ENCODE data around the gene EXOC4. TPM values are rescaled to one million over a fixed set of nuclear protein-coding genes. Genes with fewer than 3 reads are reported as not detected.

Gene EXOC4
- total RNA-seq, 1 donor from 2014 or later, result 103 TPM

GRCh38 chr7:133401225-133401624, 148.3 kb downstream of the EXOC4 start:
- CTCF ChIA-PET, result no interaction called here
- DNase-seq (no peak), ATAC-seq (ENCODE audit: low read depth) (no peak)
- intact Hi-C loops (cut with micrococcal nuclease), result no loop called here
- H3K4me1 Mint-ChIP-seq, result peaks cover 8% of the 10 kb centered on the region
- H3K27ac Mint-ChIP-seq, result no peak overlapping the region
- H3K36me3 Mint-ChIP-seq (ENCODE audit: low read depth), result peaks cover 1% of the 10 kb centered on the region
- H3K27me3 Mint-ChIP-seq, result no peaks in the 10 kb centered on the region
- H3K9me3 Mint-ChIP-seq, result no peaks in the 10 kb centered on the region
- no peak overlapping the region for H3K4me3 Mint-ChIP-seq
- no peak for TF ChIP-seq CTCF (IDR thresholded peaks at IDR 0.05)
- POLR2A ChIA-PET, result no interaction called here

- intact Hi-C loops (cut with micrococcal nuclease), result no loop called here
- POLR2A ChIA-PET, result no interaction called here
- no peak overlapping the region for H3K27ac Mint-ChIP-seq
These were observed 155.3 kb downstream of the EXOC4 start for GRCh38 chr7:133408212-133408611.

DNA sequence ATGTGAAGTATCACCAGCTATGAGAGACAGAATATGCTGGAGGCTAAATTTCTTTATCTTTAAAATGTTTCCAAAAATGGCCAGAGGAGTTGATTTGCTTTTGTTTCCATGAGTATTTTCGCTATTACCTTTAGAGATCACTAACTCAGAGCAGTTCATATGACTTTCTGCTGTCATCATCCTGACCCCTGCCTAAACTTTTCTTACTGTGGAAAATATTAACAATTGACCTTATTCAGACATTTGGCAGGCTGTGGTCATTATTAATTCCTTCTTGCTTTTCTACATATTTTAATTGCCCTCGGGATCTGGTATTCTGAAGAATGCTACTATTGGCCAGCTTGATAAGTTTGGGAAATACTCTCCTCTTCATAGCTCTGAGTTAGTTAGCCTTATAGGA, 156.5 kb downstream of the EXOC4 start:
- H3K9me3 Mint-ChIP-seq, result no peaks in the 10 kb centered on the region
- ATAC-seq (ENCODE audit: low read depth) (no peak), DNase-seq (no peak)
- no peaks in the 10 kb centered on the region for H3K4me1 Mint-ChIP-seq
- H3K27me3 Mint-ChIP-seq, result no peaks in the 10 kb centered on the region
- H3K27ac Mint-ChIP-seq, result no peak overlapping the region
- H3K4me3 Mint-ChIP-seq, result no peak overlapping the region
- POLR2A ChIA-PET, result no interaction called here
- CTCF ChIA-PET, result no interaction called here
- TF ChIP-seq CTCF (IDR thresholded peaks at IDR 0.05), result no peak
- intact Hi-C loops (cut with micrococcal nuclease), result no loop called here
- no peaks in the 10 kb centered on the region for H3K36me3 Mint-ChIP-seq (ENCODE audit: low read depth)

More at GRCh38 chr7:133408212-133408611, 155.3 kb downstream of the EXOC4 start:
- H3K36me3 Mint-ChIP-seq (ENCODE audit: low read depth), result peaks cover 1% of the 10 kb centered on the region
- no peak overlapping the region for H3K4me3 Mint-ChIP-seq
- H3K4me1 Mint-ChIP-seq, result no peaks in the 10 kb centered on the region
- H3K27me3 Mint-ChIP-seq, result no peaks in the 10 kb centered on the region
- no peak for ATAC-seq (ENCODE audit: low read depth)
- no peaks in the 10 kb centered on the region for H3K9me3 Mint-ChIP-seq
- no peak for DNase-seq
- CTCF ChIA-PET, result no interaction called here
- TF ChIP-seq CTCF (IDR thresholded peaks at IDR 0.05), result no peak

GRCh38 chr7:133409966-133410365, 157.1 kb downstream of the EXOC4 start:
- no peak for TF ChIP-seq CTCF (IDR thresholded peaks at IDR 0.05)
- H3K27me3 Mint-ChIP-seq, result no peaks in the 10 kb centered on the region
- DNase-seq (no peak), ATAC-seq (ENCODE audit: low read depth) (no peak)
- H3K36me3 Mint-ChIP-seq (ENCODE audit: low read depth), result no peaks in the 10 kb centered on the region
- H3K4me1 Mint-ChIP-seq, result no peaks in the 10 kb centered on the region
- no peaks in the 10 kb centered on the region for H3K9me3 Mint-ChIP-seq
- no peak overlapping the region for H3K4me3 Mint-ChIP-seq
- POLR2A ChIA-PET, result no interaction called here
- CTCF ChIA-PET, result no interaction called here
- no peak overlapping the region for H3K27ac Mint-ChIP-seq
- intact Hi-C loops (cut with micrococcal nuclease), result no loop called here

DNA sequence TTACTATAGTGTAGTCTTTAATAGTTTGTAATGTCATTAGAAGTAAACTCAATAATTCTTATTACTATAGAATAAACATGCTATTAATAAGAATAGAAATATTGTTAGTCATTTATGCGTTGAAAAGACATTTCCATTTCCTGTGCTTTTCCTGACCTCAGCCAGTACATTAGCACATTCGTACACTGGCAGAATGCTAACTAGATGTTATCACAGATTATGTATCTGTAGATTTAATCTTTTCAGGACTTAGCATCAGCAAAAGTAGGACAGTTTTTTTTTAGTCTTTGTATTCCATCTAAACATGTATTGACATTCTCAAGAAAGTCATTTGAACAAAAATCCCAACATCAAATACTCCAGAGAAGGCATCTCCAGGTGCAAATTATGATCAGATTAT, 158.5 kb downstream of the EXOC4 start:
- peaks cover 2% of the 10 kb centered on the region for H3K4me1 Mint-ChIP-seq
- POLR2A ChIA-PET, result no interaction called here
- DNase-seq (no peak), ATAC-seq (ENCODE audit: low read depth) (no peak)
- CTCF ChIA-PET, result no interaction called here
- H3K4me3 Mint-ChIP-seq, result no peak overlapping the region
- no peaks in the 10 kb centered on the region for H3K27me3 Mint-ChIP-seq
- TF ChIP-seq CTCF (IDR thresholded peaks at IDR 0.05), result no peak
- no peak overlapping the region for H3K27ac Mint-ChIP-seq
- peaks cover under 1% of the 10 kb centered on the region for H3K36me3 Mint-ChIP-seq (ENCODE audit: low read depth)
- no peaks in the 10 kb centered on the region for H3K9me3 Mint-ChIP-seq
- intact Hi-C loops (cut with micrococcal nuclease), result no loop called here

All from activated B cell treated with CpG ODN at 0.5 μM for 24 hours (primary cell).